GM23338 (cell line): ENCODE measurements around the gene BBS1.

ENCODE experiments used
- CTCF ChIP-seq, 2 experiments: fragments of 200-600 bp in 1 of 2; sonication (generic) in 1 of 2; conservative IDR thresholded peaks; 2 replicates each; pipeline versions ENCODE4 v1.5.1 to v1.6.1; 2016 to 2017; ENCODE audit warnings: antibody characterized with exemption in 2 of 2, low read depth in 2 of 2, mild to moderate bottlenecking in 2 of 2, moderate library complexity in 1 of 2
- EZH2 ChIP-seq: fragments of 200-600 bp; sonication (generic); IDR thresholded peaks from one replicate; pipeline ENCODE4 v1.8.0; 2017; ENCODE audit warnings: antibody characterized with exemption, mild to moderate bottlenecking, low read depth; ENCODE audit not compliant: unreplicated experiment
- JUNB ChIP-seq: IDR thresholded peaks from one replicate; pipeline ENCODE4 v1.6.1; 2016; ENCODE audit warnings: antibody characterized with exemption; ENCODE audit not compliant: unreplicated experiment

- TF ChIP-seq CTCF (conservative IDR thresholded peaks at IDR 0.05; ENCODE audit: low read depth in 2 of 2) (no peak), EZH2 (no peak), JUNB (no peak)
Measured at GRCh38 chr11:66546368-66546965, 36.0 kb downstream of the BBS1 start, which contains the start of gene ACTN3.
